Pancreas (tissue), 10 donors: Measurements from ENCODE around the gene C12orf56. TPM values are rescaled to one million over a fixed set of nuclear protein-coding genes. Genes with fewer than 3 reads are reported as not detected.
"Not testable (repeated sequence)": the region's sequence is repeated elsewhere in the genome, so short reads cannot be mapped to it uniquely, and the experiment has no call there.

Source experiments
- ATAC-seq, 4 donors: fragments of 200-7000 bp; cut with Tn5 transposase; one replicate each; pipeline versions ENCODE4 v1.8.0 to v1.9.1; 2020; ENCODE audit warnings: mild to moderate bottlenecking in 4 of 4, moderate library complexity in 4 of 4
- DNase-seq, 6 donors: peaks; one replicate each; pipeline ENCODE4 v3.0.0-alpha.2; 2020
- FAIRE-seq: peaks from 2 replicates; lab custom pipeline; 2012; peaks lifted over from hg19 to GRCh38; lab: Jason Lieb, UNC
- H3K27ac ChIP-seq, 4 donors: fragments of 200-600 bp; sonication (generic); 1 replicate in 3 of 4; 2 replicates in 1 of 4; pipeline versions ENCODE4 v1.5.0 to v1.8.0; 2020
- H3K27me3 ChIP-seq, 4 donors: fragments of 200-600 bp; one replicate each; pipeline ENCODE4 v1.8.0; 2021
- H3K36me3 ChIP-seq, 3 donors: fragments of 200-600 bp; sonication (generic) in 1 of 3; one replicate each; pipeline versions ENCODE4 v1.5.0 to v1.8.0; 2020 to 2021
- H3K4me1 ChIP-seq, 3 donors: fragments of 200-600 bp; one replicate each; pipeline ENCODE4 v1.8.0; 2021
- H3K4me3 ChIP-seq, 4 donors: fragments of 200-600 bp; sonication (generic) in 2 of 4; one replicate each; pipeline versions ENCODE4 v1.5.0 to v1.8.0; 2020 to 2021
- H3K9me3 ChIP-seq, 4 donors: fragments of 200-600 bp; one replicate each; pipeline ENCODE4 v1.8.0; 2021
- WGBS, 2 donors: extraction: QIAGEN DNeasy Blood & Tissue Kit; methylation state at CpG; one replicate each; pipeline ENCODE4 v1.1.7; 2013; 5-methylcytosine and 5-hydroxymethylcytosine counted together
- intact Hi-C, 3 donors: fragments of 100-400 bp; cut with DNase I; formaldehyde crosslinking; loops; one replicate each; pipeline versions ENCODE4 v1.11.1 to v1.14.2; 2022
- polyA plus RNA-seq, 2 donors: library from polyadenylated mRNA; stranded (reverse); fragments of 200-250 nt; gene quantifications; one replicate each; pipeline ENCODE4 v1.2.3, GENCODE V29; 2013
- total RNA-seq, 6 donors: library from RNA; stranded (reverse); fragmentation: NEBNext Ultra II Directional in 4 of 6; extraction: Animal tissue kit (Norgen Biotek cat#: 25700) in 4 of 6; gene quantifications; one replicate each; pipeline versions ENCODE4 v1.2.1 to v1.2.4, GENCODE V29; 2021 to 2023
- TF ChIP-seq, protein P1 (sequence below), 4 donors: fragments of 200-600 bp; sonication (generic) in 3 of 4; IDR thresholded peaks; one replicate each; pipeline versions ENCODE4 v1.5.0 to v1.8.0; 2021; ENCODE audit warnings: antibody characterized with exemption in 4 of 4
- donor health status: healthy with polysubstance abuse.
- donor health status: DM: no; HTN: no; CAD: no; lungs with moderate emphysema.
- donor health status: DM: no; HTN: no; CAD: no.
- donor health status: control.
- donor health status: control.
- donor health status: Bipolar disorder and iron deficiency.
- donor health status: DM: yes; HTN: yes; CAD: no.
- donor health status: DM: no; HTN: no; CAD: no.
- donor health status: DM: no; HTN: no; CAD: no.
- donor health status: DM: yes; HTN: yes; CAD: no.

Gene C12orf56
- total and polyA plus RNA-seq, 8 donors = 0.19 TPM; not detected in 7

DNA sequence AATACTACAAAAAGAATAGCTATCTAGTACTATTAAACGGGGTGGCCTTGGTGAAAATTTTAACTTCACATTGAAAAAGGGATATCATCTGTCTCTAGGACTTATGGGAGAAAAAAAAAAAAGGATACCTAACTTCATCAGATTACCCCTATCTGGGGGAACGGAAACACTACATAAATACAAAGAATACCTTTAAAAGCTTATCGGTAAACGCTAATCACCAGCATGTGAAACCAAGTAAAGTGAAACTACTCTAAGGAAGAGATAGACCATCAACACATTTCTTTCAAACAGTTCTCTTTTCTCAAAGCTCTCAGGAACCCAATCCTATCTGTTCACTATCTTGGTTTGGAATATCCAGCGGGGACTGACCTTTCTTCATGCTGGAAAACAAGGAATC, 172.0 kb downstream of the C12orf56 start:
- FAIRE-seq = no peak
- H3K4me3 ChIP-seq = no peak overlapping the region
- no peak overlapping the region for H3K27ac ChIP-seq
- TF ChIP-seq, protein P1, sequence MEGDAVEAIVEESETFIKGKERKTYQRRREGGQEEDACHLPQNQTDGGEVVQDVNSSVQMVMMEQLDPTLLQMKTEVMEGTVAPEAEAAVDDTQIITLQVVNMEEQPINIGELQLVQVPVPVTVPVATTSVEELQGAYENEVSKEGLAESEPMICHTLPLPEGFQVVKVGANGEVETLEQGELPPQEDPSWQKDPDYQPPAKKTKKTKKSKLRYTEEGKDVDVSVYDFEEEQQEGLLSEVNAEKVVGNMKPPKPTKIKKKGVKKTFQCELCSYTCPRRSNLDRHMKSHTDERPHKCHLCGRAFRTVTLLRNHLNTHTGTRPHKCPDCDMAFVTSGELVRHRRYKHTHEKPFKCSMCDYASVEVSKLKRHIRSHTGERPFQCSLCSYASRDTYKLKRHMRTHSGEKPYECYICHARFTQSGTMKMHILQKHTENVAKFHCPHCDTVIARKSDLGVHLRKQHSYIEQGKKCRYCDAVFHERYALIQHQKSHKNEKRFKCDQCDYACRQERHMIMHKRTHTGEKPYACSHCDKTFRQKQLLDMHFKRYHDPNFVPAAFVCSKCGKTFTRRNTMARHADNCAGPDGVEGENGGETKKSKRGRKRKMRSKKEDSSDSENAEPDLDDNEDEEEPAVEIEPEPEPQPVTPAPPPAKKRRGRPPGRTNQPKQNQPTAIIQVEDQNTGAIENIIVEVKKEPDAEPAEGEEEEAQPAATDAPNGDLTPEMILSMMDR (IDR thresholded peaks at IDR 0.05) = no peak
- H3K36me3 ChIP-seq = peaks cover 0 to 2% (median 0%) of the 10 kb centered on the region in 3 donors
- ATAC-seq = no peak
- peaks cover 2 to 21% (median 15%) of the 10 kb centered on the region in 3 donors for H3K4me1 ChIP-seq
- WGBS, 2 donors = 46 to 62% methylated on average over 5 of the region's 5 CpGs
- no peaks in the 10 kb centered on the region for H3K9me3 ChIP-seq
- no peak for DNase-seq
- no peaks in the 10 kb centered on the region for H3K27me3 ChIP-seq
- intact Hi-C loops = no loop called here

DNA sequence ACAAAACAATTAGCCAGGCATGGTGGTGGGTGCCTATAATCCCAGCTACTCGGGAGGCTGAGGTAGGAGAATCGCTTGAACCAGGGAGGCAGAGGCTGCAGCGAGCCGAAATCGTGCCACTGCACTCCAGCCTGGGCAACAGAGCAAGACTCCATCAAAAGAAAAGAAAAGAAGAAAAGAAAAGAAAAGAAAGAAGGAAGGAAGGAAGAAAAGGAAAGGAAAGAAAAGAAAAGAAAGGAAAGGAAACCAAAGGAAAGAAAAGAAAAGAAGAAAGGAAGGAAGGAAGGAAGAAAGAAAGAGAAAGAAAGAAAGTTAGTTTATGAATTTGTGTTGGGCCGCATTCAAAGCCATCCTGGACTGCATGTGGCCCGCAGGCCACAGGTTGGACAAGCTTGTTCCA, 172.9 kb downstream of the C12orf56 start:
- H3K9me3 ChIP-seq, ATAC-seq, H3K4me3 ChIP-seq, intact Hi-C loops, H3K27ac ChIP-seq, FAIRE-seq, H3K27me3 ChIP-seq, H3K36me3 ChIP-seq, DNase-seq: not testable (repeated sequence)
- H3K4me1 ChIP-seq = peaks cover 2 to 21% (median 15%) of the 10 kb centered on the region in 3 donors
- WGBS, 2 donors = 97 to 98% methylated on average over 7 of the region's 7 CpGs

DNA sequence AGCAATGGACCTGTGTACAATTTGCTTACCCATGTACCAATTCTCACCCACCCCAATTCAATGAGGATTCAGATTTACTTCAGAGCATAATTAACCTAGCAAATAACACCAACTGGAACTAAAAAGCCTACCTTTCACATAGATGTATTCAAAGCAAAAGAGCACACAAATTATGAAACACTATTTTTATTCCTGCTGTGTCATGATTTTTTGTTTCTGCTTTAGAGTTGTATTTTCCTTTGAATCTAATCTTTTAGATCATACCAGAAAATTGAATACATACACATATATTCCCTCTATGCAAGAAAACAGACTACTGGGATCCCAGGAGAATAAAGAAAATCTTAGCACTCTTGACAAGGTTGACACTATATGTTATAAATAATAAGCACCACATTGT, 174.3 kb downstream of the C12orf56 start:
- no peak for FAIRE-seq
- TF ChIP-seq, protein P1 (IDR thresholded peaks at IDR 0.05) = no peak
- H3K9me3 ChIP-seq = no peaks in the 10 kb centered on the region

More for the DNA sequence above, 174.3 kb downstream of the C12orf56 start:
- no peak for DNase-seq
- Histone ChIP-seq H3K27me3 (no peaks in the 10 kb centered on the region), H3K36me3 (peaks cover 0 to 9% (median 2%) of the 10 kb centered on the region in 3 donors), H3K4me1 (peaks cover 1 to 19% (median 14%) of the 10 kb centered on the region in 3 donors), H3K4me3 (no peak overlapping the region), H3K27ac (no peak overlapping the region)
- intact Hi-C loops = no loop called here
- ATAC-seq = no peak

Other genes with a start within 250 kb of the C12orf56 start
- 1 to 10 TPM; 5.7 to 8.0 (median 6.9) TPM for gene KICS2, start 168.5 kb downstream of the C12orf56 start, total RNA-seq
- gene KICS2, start 168.5 kb downstream of the C12orf56 start, polyA plus RNA-seq = 1 to 10 TPM; 5.1 to 5.6 TPM
- 10 to 100 TPM; 24.9 to 76.1 (median 30.2) TPM for gene XPOT, start 13.6 kb upstream of the C12orf56 start, total RNA-seq
- gene XPOT, start 13.6 kb upstream of the C12orf56 start, polyA plus RNA-seq = 10 to 100 TPM; 10.7 to 18.4 TPM
- 1 to 10 TPM; 4.2 to 9.7 (median 5.6) TPM for gene TBK1, start 61.4 kb upstream of the C12orf56 start, total RNA-seq
- gene TBK1, start 61.4 kb upstream of the C12orf56 start, polyA plus RNA-seq = 1 to 10 TPM; 6.7 to 9.7 TPM
- gene RASSF3, start 219.7 kb upstream of the C12orf56 start, total RNA-seq = 10 to 100 TPM; 13.7 to 36.5 (median 22.6) TPM
- 1 to 10 TPM; 5.2 to 8.6 TPM for gene RASSF3, start 219.7 kb upstream of the C12orf56 start, polyA plus RNA-seq